ENCODE data around the gene CDH15.
"Not testable (repeated sequence)": the region's sequence is repeated elsewhere in the genome, so short reads cannot be mapped to it uniquely, and the experiment has no call there.

The CDH15 gene

GRCh38 chr16:89241187-89242007 lies 69.8 kb downstream of the CDH15 start:
- no peak for FAIRE-seq

- FAIRE-seq, result no peak
Measured at GRCh38 chr16:89242795-89243200, 71.2 kb downstream of the CDH15 start.

GRCh38 chr16:89243664-89244063 lies 72.1 kb downstream of the CDH15 start:
- no peak for FAIRE-seq

- FAIRE-seq, result not testable (repeated sequence)
Measured at GRCh38 chr16:89244264-89244663, 72.7 kb downstream of the CDH15 start.

GRCh38 chr16:89244754-89245153 lies 73.2 kb downstream of the CDH15 start:
- no peak for FAIRE-seq

Measured in endometrium (tissue), 2 donors.